Heart left ventricle (tissue), 16 donors: Measurements from ENCODE around the gene PPP1R12B. TPM values are rescaled to one million over a fixed set of nuclear protein-coding genes. Genes with fewer than 3 reads are reported as not detected.
A peak's percentile ranks its signal among the peaks of the same experiment; 100 is the strongest.
"Not testable (repeated sequence)": the region's sequence is repeated elsewhere in the genome, so short reads cannot be mapped to it uniquely, and the experiment has no call there.

Source experiments
- ATAC-seq, 4 donors: fragments of 200-7000 bp; cut with Tn5 transposase; one replicate each; pipeline ENCODE4 v1.9.1; 2020 to 2022; ENCODE audit warnings: moderate library complexity in 4 of 4, mild to moderate bottlenecking in 3 of 4, moderate number of reproducible peaks in 1 of 4
- DNase-seq, 5 donors: peaks; one replicate each; pipeline ENCODE4 v3.0.0-alpha.2; 2020
- H3K27ac ChIP-seq, 12 donors: fragments of 200-600 bp; sonication (generic) in 4 of 12; one replicate each; pipeline versions ENCODE4 v1.5.0 to v1.8.0; 2016 to 2022; ENCODE audit warnings: mild to moderate bottlenecking in 2 of 12
- H3K27me3 ChIP-seq, 9 donors: fragments of 200-600 bp; sonication (generic) in 2 of 9; one replicate each; pipeline versions ENCODE4 v1.5.1 to v1.8.0; 2016 to 2022; ENCODE audit warnings: mild to moderate bottlenecking in 3 of 9
- H3K36me3 ChIP-seq, 9 donors: fragments of 200-600 bp; sonication (generic) in 2 of 9; one replicate each; pipeline versions ENCODE4 v1.5.0 to v1.8.0; 2018 to 2022; ENCODE audit warnings: mild to moderate bottlenecking in 2 of 9
- H3K4me1 ChIP-seq, 12 donors: fragments of 200-600 bp; sonication (generic) in 4 of 12; one replicate each; pipeline versions ENCODE4 v1.5.0 to v1.8.0; 2016 to 2022; ENCODE audit warnings: mild to moderate bottlenecking in 3 of 12
- H3K4me3 ChIP-seq, 12 donors: fragments of 200-600 bp; sonication (generic) in 4 of 12; one replicate each; pipeline versions ENCODE4 v1.5.0 to v1.8.0; 2017 to 2022; ENCODE audit warnings: mild to moderate bottlenecking in 9 of 12, moderate library complexity in 4 of 12
- H3K9me3 ChIP-seq, 12 donors: fragments of 200-600 bp; sonication (generic) in 4 of 12; one replicate each; pipeline versions ENCODE4 v1.5.0 to v1.8.0; 2016 to 2022; ENCODE audit warnings: mild to moderate bottlenecking in 1 of 12
- POLR2A ChIP-seq, 2 donors: fragments of 450-650 bp; IDR thresholded peaks; one replicate each; pipeline ENCODE4 v1.6.1; 2017; ENCODE audit warnings: antibody characterized with exemption in 2 of 2, mild to moderate bottlenecking in 2 of 2, moderate library complexity in 2 of 2
- WGBS, 4 donors: extraction: QIAGEN DNeasy Blood & Tissue Kit in 2 of 4; methylation state at CpG; one replicate each; pipeline versions ENCODE4 v1.1.5 to v1.1.7; 2013 to 2018; 5-methylcytosine and 5-hydroxymethylcytosine counted together
- intact Hi-C, 10 donors: fragments of 100-400 bp; cut with DNase I; formaldehyde crosslinking; loops; one replicate each; pipeline versions ENCODE4 v1.11.1 to v1.14.2; 2022
- polyA plus RNA-seq, 2 donors: library from polyadenylated mRNA; stranded (reverse); fragments of 200-250 nt; gene quantifications; one replicate each; pipeline ENCODE4 v1.2.3, GENCODE V29; 2013
- total RNA-seq, 9 donors: library from RNA; depleted of rRNA in 2 of 9; stranded (reverse); fragments of >200 nt in 2 of 9; fragmentation: NEBNext Ultra II Directional in 3 of 9; extraction: Animal tissue kit (Norgen Biotek cat#: 25700) in 3 of 9; gene quantifications; one replicate each; pipeline versions ENCODE4 v1.1.0 to v1.2.4, GENCODE V29; 2016 to 2023
- TF ChIP-seq, protein P1 (sequence below), 12 donors: fragments of 200-600 bp; sonication (generic) in 4 of 12; IDR thresholded peaks; one replicate each; pipeline versions ENCODE4 v1.5.0 to v1.8.0; 2018 to 2022; ENCODE audit warnings: antibody characterized with exemption in 12 of 12, mild to moderate bottlenecking in 5 of 12
- donor health status: ischemic (EF 13 %, LVEDD 7.1; RV severe dilation, severe dysfunction).
- donor health status: healthy with polysubstance abuse.
- donor health status: DM: no; HTN: yes; CAD: no.
- donor health status: DM: no; HTN: no; CAD: no.
- donor health status: ischemic (EF 25% LVEDD 6.9; RV normal size, moderate dysfunction).
- donor health status: ischemic (EF 25% LVEDD 5.7; RV mildly dilated, moderate dysfunction).
- donor health status: healthy.
- donor health status: DM: yes; HTN: yes; CAD: no.
- donor health status: ischemic (EF 35%, LVEDD 5.7; RV mildly dilated, moderate dysfunction).
- donor health status: nonischemic (EF 11% LVEDD 7.7; RV severe dilation, severe dysfunction).
- donor health status: DM: yes; HTN: yes; CAD: no.
- donor health status: PGD.
- donor health status: ischemic (EF 29% LVEDD 5.4; RV normal size, mild dysfunction).
- donor health status: nonischemic (EF 23%, LVEDD 6.1; RV moderate dilation, normal function).

Gene PPP1R12B
- total and polyA plus RNA-seq, 11 donors = 49.9 to 972 (median 559) TPM

DNA sequence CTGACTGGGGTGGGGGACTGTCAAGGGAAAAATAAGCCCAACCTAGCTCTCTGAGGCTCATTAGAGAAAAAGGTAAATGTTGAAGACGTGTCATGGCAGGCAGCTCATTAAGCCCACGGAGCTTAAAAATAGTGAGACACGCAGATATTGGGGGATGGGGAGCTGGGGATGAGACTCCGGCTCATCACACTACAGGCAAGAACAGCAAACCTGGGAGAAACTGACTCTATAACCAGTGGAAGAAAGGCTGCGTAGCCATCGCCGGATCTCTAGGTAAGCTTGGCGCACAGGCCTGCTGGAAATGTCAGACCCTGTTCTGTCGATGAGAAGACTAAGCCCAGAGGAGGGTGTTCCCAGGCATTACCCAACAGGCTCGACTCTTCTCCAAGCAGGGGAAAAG is 283.7 kb downstream of the PPP1R12B start:
- WGBS, 4 donors = 86 to 91% (median 89%) methylated on average over 10 of the region's 10 CpGs
- ATAC-seq (no peak), DNase-seq (no peak)
- Histone ChIP-seq H3K27me3 (peaks cover 0 to 83% (median 0%) of the 10 kb centered on the region in 9 donors), H3K36me3 (no peaks in the 10 kb centered on the region), H3K27ac (no peak overlapping the region), H3K4me3 (no peak overlapping the region), H3K9me3 (no peaks in the 10 kb centered on the region), H3K4me1 (peaks cover 0 to 7% (median 3%) of the 10 kb centered on the region in 12 donors)
- no peak for TF ChIP-seq POLR2A (IDR thresholded peaks at IDR 0.05)
- TF ChIP-seq, protein P1, sequence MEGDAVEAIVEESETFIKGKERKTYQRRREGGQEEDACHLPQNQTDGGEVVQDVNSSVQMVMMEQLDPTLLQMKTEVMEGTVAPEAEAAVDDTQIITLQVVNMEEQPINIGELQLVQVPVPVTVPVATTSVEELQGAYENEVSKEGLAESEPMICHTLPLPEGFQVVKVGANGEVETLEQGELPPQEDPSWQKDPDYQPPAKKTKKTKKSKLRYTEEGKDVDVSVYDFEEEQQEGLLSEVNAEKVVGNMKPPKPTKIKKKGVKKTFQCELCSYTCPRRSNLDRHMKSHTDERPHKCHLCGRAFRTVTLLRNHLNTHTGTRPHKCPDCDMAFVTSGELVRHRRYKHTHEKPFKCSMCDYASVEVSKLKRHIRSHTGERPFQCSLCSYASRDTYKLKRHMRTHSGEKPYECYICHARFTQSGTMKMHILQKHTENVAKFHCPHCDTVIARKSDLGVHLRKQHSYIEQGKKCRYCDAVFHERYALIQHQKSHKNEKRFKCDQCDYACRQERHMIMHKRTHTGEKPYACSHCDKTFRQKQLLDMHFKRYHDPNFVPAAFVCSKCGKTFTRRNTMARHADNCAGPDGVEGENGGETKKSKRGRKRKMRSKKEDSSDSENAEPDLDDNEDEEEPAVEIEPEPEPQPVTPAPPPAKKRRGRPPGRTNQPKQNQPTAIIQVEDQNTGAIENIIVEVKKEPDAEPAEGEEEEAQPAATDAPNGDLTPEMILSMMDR (IDR thresholded peaks at IDR 0.05) = no peak
- intact Hi-C loops = no loop called here

DNA sequence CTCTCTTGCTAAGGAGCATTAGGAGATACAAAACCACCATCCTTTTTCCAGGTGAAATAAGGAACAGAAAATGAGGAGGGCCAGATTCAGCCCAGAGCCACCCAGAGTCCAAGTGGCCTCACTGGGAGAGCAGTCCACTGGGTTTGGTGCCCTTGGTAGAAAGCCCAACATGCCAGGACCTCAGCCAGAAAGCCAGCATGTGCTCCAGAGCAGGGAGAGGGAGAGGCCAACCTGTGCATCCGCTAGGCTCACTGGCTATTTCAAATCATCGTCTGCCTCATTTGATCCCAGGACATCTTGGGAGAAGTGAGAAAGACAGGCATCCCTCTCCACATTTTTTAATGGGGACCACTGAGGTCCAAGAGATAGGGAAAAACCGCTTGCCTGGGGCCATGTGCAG is 287.7 kb downstream of the PPP1R12B start:
- H3K4me1 ChIP-seq = peaks cover 0 to 10% (median 0%) of the 10 kb centered on the region in 12 donors
- H3K36me3 ChIP-seq, intact Hi-C loops, H3K9me3 ChIP-seq, DNase-seq, H3K27ac ChIP-seq, ATAC-seq, H3K4me3 ChIP-seq: not testable (repeated sequence)
- WGBS, 4 donors = 39 to 57% (median 52%) methylated on average over 3 of the region's 3 CpGs
- H3K27me3 ChIP-seq = peaks cover 0 to 93% (median 2%) of the 10 kb centered on the region in 9 donors

DNA sequence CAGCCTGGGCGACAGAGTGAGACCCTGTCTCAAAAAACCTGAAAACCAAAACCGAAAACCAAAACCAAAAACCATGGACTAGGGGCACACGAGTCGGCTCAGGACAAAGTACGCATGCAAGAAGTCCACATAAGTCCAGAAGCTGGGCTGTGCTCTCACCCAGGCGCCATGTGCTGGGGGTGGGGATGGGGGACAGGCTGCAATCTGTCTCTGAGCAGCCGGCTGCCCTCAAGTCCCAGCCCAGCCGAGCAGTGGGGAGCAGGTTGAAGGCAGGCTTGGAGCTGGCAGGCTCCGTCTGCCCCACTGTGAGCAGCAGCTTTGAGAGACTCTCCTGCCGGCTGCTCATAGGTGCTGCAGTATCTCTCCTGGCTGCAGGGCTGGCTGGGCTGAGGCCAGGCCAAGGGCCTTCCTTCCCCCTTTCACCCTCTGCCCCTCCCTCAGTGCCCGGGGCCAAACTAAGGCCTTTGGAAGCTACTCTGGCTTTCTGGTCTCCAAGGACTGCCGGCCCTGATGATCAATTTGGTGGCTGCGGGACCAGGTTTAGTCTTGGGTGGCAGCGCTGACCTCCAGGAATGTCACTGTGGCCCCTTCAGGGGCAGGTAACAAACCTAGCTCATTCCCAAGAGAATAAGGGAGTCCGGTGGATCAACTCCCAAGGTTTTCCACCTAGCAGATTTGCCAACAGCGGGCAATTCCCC is 289.0 kb downstream of the PPP1R12B start:
- H3K36me3 ChIP-seq, DNase-seq, H3K4me3 ChIP-seq, H3K9me3 ChIP-seq, intact Hi-C loops, H3K27ac ChIP-seq: not testable (repeated sequence)
- Histone ChIP-seq H3K4me1 (peaks cover 0 to 14% (median 1%) of the 10 kb centered on the region in 12 donors), H3K27me3 (peaks cover 5 to 94% (median 10%) of the 10 kb centered on the region in 9 donors)
- WGBS, 4 donors = 70 to 87% (median 76%) methylated on average over 12 to 16 of the region's 16 CpGs
- peak in 3 of 4 donors; percentile 26 to 39 (median 33) for ATAC-seq

DNA sequence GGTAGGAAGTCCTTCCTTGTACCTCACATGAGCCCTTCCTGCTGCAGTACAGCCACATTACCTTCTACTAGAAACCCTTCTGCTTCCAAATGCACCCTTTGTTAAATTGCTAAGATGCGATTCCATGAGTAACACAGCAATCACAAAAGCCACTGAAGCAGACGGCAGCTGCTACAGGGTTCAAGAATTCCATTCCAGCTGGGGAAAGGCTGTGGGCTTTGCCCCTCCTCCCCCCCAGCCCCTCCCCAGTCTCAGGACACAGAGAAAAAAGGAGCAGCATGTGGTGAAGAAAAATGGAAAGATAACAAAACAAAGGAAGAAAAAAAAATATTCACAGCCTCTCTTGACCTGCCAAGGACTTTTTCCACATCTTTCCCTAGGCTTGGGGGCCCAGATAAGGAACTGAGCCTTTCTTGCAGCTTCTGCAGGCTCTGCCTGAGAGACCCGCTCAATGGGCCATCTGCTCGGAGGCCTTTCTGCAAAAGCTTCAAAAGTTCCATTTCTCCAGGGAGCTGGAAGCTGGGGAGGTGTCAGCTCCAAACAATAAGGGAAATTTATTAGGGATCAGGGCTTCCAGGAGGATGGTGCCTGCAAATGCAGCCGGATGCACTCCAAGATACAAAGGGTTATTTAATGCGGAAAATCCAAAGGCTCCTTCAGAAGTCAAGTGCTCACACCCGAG is 289.7 kb downstream of the PPP1R12B start:
- Histone ChIP-seq H3K4me3 (no peak overlapping the region), H3K4me1 (peaks cover 0 to 21% (median 7%) of the 10 kb centered on the region in 12 donors), H3K9me3 (no peaks in the 10 kb centered on the region), H3K27ac (no peak overlapping the region), H3K27me3 (peaks cover 9 to 94% (median 17%) of the 10 kb centered on the region in 9 donors), H3K36me3 (no peaks in the 10 kb centered on the region)
- intact Hi-C loops = no loop called here
- no peak for DNase-seq
- TF ChIP-seq, protein P1 (IDR thresholded peaks at IDR 0.05) = no peak
- TF ChIP-seq POLR2A (IDR thresholded peaks at IDR 0.05) = no peak
- ATAC-seq = no peak
- WGBS, 4 donors = 68 to 74% (median 71%) methylated on average over 7 of the region's 7 CpGs

DNA sequence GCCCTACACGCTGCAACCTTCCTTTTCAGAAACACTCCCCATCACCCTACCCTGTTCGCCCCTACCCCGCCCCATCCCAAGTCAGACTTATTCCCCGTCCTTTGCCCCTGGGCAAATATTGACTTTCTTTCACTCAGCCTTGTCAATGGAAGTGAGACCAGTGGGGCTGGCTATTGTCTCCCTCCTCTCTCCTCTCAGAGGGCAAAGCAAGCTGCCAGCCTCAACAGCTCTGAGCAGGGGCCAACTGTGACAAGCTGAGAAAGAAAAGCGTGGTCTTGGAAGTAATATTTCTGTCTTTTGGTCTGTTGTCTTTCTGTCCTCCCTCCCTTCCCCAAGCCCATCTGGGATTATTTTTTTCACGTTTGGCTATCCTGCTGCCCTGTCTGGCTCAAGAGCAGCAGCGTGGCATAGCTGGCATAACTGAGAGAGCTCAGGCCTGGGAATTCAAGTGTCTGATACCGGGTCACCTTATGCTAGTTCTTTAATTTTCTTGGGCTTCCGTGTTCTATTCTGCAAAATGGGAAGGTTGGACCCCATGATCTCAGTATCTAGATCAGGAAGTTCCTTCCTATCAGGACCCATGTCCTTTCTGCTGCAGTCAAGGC is 290.3 kb downstream of the PPP1R12B start:
- 65 to 74% (median 68%) methylated on average over 9 of the region's 9 CpGs for WGBS, 4 donors
- H3K27me3 ChIP-seq = peaks cover 10 to 93% (median 23%) of the 10 kb centered on the region in 9 donors

More for the DNA sequence above, 290.3 kb downstream of the PPP1R12B start:
- H3K9me3 ChIP-seq, H3K4me3 ChIP-seq, H3K36me3 ChIP-seq, H3K27ac ChIP-seq, intact Hi-C loops: not testable (repeated sequence)
- ATAC-seq (peak in 2 of 4 donors; percentile 8 to 66), DNase-seq (peak in 1 of 5 donors; percentile 11)
- peaks cover 0 to 28% (median 12%) of the 10 kb centered on the region in 12 donors for H3K4me1 ChIP-seq
